GM12892 (cell line): ENCODE measurements around the gene SECTM1.

ENCODE experiments used
- POLR2AphosphoS5 ChIP-seq: IDR thresholded peaks from 2 replicates; pipeline ENCODE4 v1.6.1; 2011; ENCODE audit warnings: low read depth, low read length, control low read depth
- TAF1 ChIP-seq: IDR thresholded peaks from 2 replicates; pipeline ENCODE4 v1.6.1; 2011; ENCODE audit warnings: low read depth, mild to moderate bottlenecking, control low read depth, low read length, borderline replicate concordance

- no peak for TF ChIP-seq POLR2AphosphoS5
- TF ChIP-seq TAF1: no peak
Measured at GRCh38 chr17:82374626-82375331, 41.2 kb upstream of the SECTM1 start.
